HS-5 (cell line): ENCODE measurements around the gene KLF17.
"Not testable (repeated sequence)": the region's sequence is repeated elsewhere in the genome, so short reads cannot be mapped to it uniquely, and the experiment has no call there.

Source experiments
- DNase-seq: peaks from one replicate; pipeline ENCODE4 v3.0.0-alpha.2; 2012; ENCODE audit warnings: low read depth

The KLF17 gene

GRCh38 chr1:44108971-44109370, 9.7 kb upstream of the KLF17 start:
- no peak for DNase-seq

- no peak for DNase-seq
Observed at GRCh38 chr1:44110916-44111315, 7.7 kb upstream of the KLF17 start.

GRCh38 chr1:44111861-44112260, 6.8 kb upstream of the KLF17 start:
- no peak for DNase-seq

- DNase-seq = no peak
Observed at GRCh38 chr1:44112486-44112885, 6.1 kb upstream of the KLF17 start.

- no peak for DNase-seq
Observed at GRCh38 chr1:44113095-44113609, 5.5 kb upstream of the KLF17 start.

- no peak for DNase-seq
Observed at GRCh38 chr1:44114098-44114497, 4.5 kb upstream of the KLF17 start.

GRCh38 chr1:44117272-44117671, 1.3 kb upstream of the KLF17 start:
- DNase-seq = not testable (repeated sequence)

GRCh38 chr1:44119525-44119924, 904 bp downstream of the KLF17 start:
- no peak for DNase-seq

GRCh38 chr1:44120398-44120949, 1.9 kb downstream of the KLF17 start:
- no peak for DNase-seq

- DNase-seq = no peak
Observed at GRCh38 chr1:44129616-44130500, 11.2 kb downstream of the KLF17 start.

GRCh38 chr1:44131411-44131810, 12.8 kb downstream of the KLF17 start:
- DNase-seq = no peak

- DNase-seq = no peak
Observed at GRCh38 chr1:44134071-44134920, 15.7 kb downstream of the KLF17 start.

- DNase-seq = no peak
Observed at GRCh38 chr1:44135886-44136285, 17.3 kb downstream of the KLF17 start.

GRCh38 chr1:44138239-44138638, 19.6 kb downstream of the KLF17 start:
- no peak for DNase-seq

- DNase-seq = not testable (repeated sequence)
Observed at GRCh38 chr1:44139565-44139964, 20.9 kb downstream of the KLF17 start.

GRCh38 chr1:44141531-44141930, 22.9 kb downstream of the KLF17 start, which contains the start of gene KLF18:
TSS of gene KLF18 (minus strand) at chr1:44141631. CDS start at chr1:44141631, 0 bp downstream.
- no peak for DNase-seq

GRCh38 chr1:44144962-44145756, 26.5 kb downstream of the KLF17 start:
- peak; percentile 16 for DNase-seq

GRCh38 chr1:44146536-44147361, 28.1 kb downstream of the KLF17 start:
- no peak for DNase-seq

GRCh38 chr1:44147582-44147981, 29.0 kb downstream of the KLF17 start:
- no peak for DNase-seq

GRCh38 chr1:44151332-44151731, 32.7 kb downstream of the KLF17 start:
- no peak for DNase-seq

GRCh38 chr1:44151808-44152207, 33.2 kb downstream of the KLF17 start:
- DNase-seq = no peak
